Skin of body (tissue), 2 donors: ENCODE results near the gene OVOL1. TPM values are rescaled to one million over a fixed set of nuclear protein-coding genes. Genes with fewer than 3 reads are reported as not detected.

Experiments
- DNase-seq: peaks from one replicate; lab custom pipeline; 2025; lab: John Stamatoyannopoulos, UW
- total RNA-seq: library from RNA; depleted of rRNA; stranded (reverse); fragments of >200 nt; gene quantifications from one replicate; pipeline ENCODE4 v1.2.3, GENCODE V29; 2014

OVOL1 gene
- total RNA-seq, 1 donor from 2014 or later = 23.3 TPM

GRCh38 chr11:65777821-65778361, 9.0 kb upstream of the OVOL1 start:
- no peak for DNase-seq

- DNase-seq = no peak
Measured at GRCh38 chr11:65778431-65778900, 8.4 kb upstream of the OVOL1 start.

GRCh38 chr11:65778901-65779668, 7.8 kb upstream of the OVOL1 start:
- no peak for DNase-seq

- DNase-seq = no peak
Measured at GRCh38 chr11:65779669-65779918, 7.3 kb upstream of the OVOL1 start.

- peak; percentile 19 for DNase-seq
Measured at GRCh38 chr11:65779919-65780769, 6.7 kb upstream of the OVOL1 start.

- DNase-seq = no peak
Measured at GRCh38 chr11:65780770-65781151, 6.1 kb upstream of the OVOL1 start, which contains the start of gene AP5B1. Gene AP5B1, minus strand, starts transcription at chr11:65780976. Its CDS starts 385 bp downstream, at chr11:65780591.

GRCh38 chr11:65781152-65781961, 5.5 kb upstream of the OVOL1 start:
- DNase-seq = no peak

GRCh38 chr11:65781962-65782815, 4.7 kb upstream of the OVOL1 start:
- no peak for DNase-seq

- no peak for DNase-seq
Measured at GRCh38 chr11:65782816-65783228, 4.0 kb upstream of the OVOL1 start.

GRCh38 chr11:65785319-65786007, 1.4 kb upstream of the OVOL1 start:
- no peak for DNase-seq

GRCh38 chr11:65786008-65786785, 666 bp upstream of the OVOL1 start:
- DNase-seq = no peak

- DNase-seq = no peak
Measured at GRCh38 chr11:65787649-65788622, 1.1 kb downstream of the OVOL1 start.

- DNase-seq = no peak
Measured at GRCh38 chr11:65788821-65789220, 2.0 kb downstream of the OVOL1 start.

- DNase-seq = no peak
Measured at GRCh38 chr11:65789230-65790103, 2.6 kb downstream of the OVOL1 start.

GRCh38 chr11:65790104-65790901, 3.4 kb downstream of the OVOL1 start:
- no peak for DNase-seq
